ENCODE measurements around the gene KLF16.

- TF ChIP-seq FOXM1 (IDR thresholded peaks at IDR 0.05; ENCODE audit: borderline replicate concordance) (no peak), L3MBTL2 (conservative IDR thresholded peaks at IDR 0.05) (no peak)
Measured at GRCh38 chr19:1896508-1896907, 33.1 kb upstream of the KLF16 start.
